Calu3 (cell line): ENCODE data around the gene WDR5. TPM values are rescaled to one million over a fixed set of nuclear protein-coding genes. Genes with fewer than 3 reads are reported as not detected.

Experiments used
- BruUV-seq: library from RNA; stranded (reverse); fragments of 400-500 nt; replicated peaks from 2 replicates; lab custom pipeline; 2021; lab: Mats Ljungman, UMichigan
- CTCF ChIA-PET: fragments of 300-600 bp; sonication (Branson Sonifier 250); formaldehyde crosslinking; loops from one replicate; lab custom pipeline; 2022; ENCODE audit warnings: antibody characterized with exemption; lab: Charles Lee
- DNase-seq: peaks from one replicate; pipeline ENCODE4 v3.0.0; 2022
- H3K27ac Mint-ChIP-seq: one replicate; pipeline ENCODE4 v1.8.0; 2022; ENCODE audit warnings: mixed read lengths; ENCODE audit not compliant: unreplicated experiment
- H3K27me3 Mint-ChIP-seq: one replicate; pipeline ENCODE4 v1.8.0; 2022; ENCODE audit warnings: mixed read lengths; ENCODE audit not compliant: unreplicated experiment
- H3K36me3 Mint-ChIP-seq: one replicate; pipeline ENCODE4 v1.8.0; 2022; ENCODE audit warnings: mild to moderate bottlenecking, moderate library complexity, mixed read lengths; ENCODE audit not compliant: insufficient read depth, unreplicated experiment
- H3K4me1 Mint-ChIP-seq: one replicate; pipeline ENCODE4 v1.8.0; 2022; ENCODE audit warnings: mild to moderate bottlenecking, low read depth, mixed read lengths; ENCODE audit not compliant: unreplicated experiment
- H3K4me3 Mint-ChIP-seq: one replicate; pipeline ENCODE4 v1.8.0; 2022; ENCODE audit warnings: mild to moderate bottlenecking, low read depth, moderate library complexity, mixed read lengths; ENCODE audit not compliant: unreplicated experiment
- H3K9me3 Mint-ChIP-seq: one replicate; pipeline ENCODE4 v1.8.0; 2022; ENCODE audit warnings: low read depth, mixed read lengths; ENCODE audit not compliant: unreplicated experiment
- intact Hi-C: fragments of 100-400 bp; cut with micrococcal nuclease; formaldehyde crosslinking; loops from one replicate; pipeline ENCODE4 v1.10.0; 2022; ENCODE audit not compliant: unreplicated experiment
- total RNA-seq: library from RNA; stranded (reverse); gene quantifications from 2 replicates; pipeline ENCODE4 v1.2.3, GENCODE V29; 2022
- TF ChIP-seq, protein P1 (sequence below): fragments of 200-600 bp; IDR thresholded peaks from one replicate; pipeline ENCODE4 v1.8.0; 2022; ENCODE audit warnings: antibody characterized with exemption; ENCODE audit not compliant: unreplicated experiment

WDR5 gene
- total RNA-seq, 1 experiment from 2014 or later, result 27.5 TPM

DNA sequence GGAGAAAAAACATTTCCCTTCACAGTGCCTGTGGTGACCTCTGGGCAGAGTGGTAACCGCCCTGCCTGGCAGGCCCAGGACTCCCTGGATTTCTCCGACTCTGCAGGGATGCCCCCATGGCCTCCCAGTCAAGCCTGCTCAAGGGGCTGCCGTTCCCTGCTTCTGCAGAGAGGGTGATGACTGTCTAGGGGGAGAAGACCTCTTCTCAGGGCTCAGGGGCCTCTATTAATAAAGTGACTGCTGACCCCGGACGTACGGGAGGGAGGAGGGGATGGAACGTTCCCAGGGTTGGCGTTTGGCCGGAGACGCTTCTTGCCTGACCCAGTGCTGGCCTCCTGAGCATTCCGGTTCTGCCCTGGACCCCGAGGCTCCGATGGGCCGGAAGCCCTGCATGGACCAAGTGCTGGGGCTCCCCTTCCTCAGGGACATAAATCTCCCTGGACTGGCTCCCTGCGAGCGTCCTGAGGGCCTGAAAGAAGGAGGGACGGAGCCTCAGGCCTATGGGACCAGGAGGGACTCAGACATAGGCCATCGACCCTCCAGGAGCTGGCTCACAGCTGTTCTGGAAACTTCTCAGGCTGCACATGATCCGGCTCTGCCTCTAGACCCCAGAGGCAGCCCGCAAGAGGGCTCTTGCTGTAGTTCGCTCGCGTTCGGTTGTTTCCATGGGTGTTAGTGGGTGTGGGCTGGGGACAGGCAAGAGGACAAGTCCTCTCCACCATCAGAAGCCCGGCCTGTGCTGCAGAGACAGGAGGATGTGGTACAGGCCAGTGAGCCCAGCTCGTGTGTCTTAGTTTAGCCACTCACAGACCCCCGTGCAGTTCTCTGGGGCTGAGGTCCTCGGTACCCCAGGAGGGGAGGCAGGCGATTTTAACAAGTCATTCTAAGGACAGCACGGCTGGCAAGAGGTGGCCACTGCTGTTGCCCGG is 36.6 kb downstream of the WDR5 start:
- Mint-ChIP-seq H3K4me3 (no peak overlapping the region), H3K4me1 (no peaks in the 10 kb centered on the region), H3K36me3 (no peaks in the 10 kb centered on the region), H3K27me3 (peaks cover 42% of the 10 kb centered on the region), H3K27ac (no peak overlapping the region), H3K9me3 (no peaks in the 10 kb centered on the region)
- BruUV-seq, result no TSS peak
- TF ChIP-seq, protein P1, sequence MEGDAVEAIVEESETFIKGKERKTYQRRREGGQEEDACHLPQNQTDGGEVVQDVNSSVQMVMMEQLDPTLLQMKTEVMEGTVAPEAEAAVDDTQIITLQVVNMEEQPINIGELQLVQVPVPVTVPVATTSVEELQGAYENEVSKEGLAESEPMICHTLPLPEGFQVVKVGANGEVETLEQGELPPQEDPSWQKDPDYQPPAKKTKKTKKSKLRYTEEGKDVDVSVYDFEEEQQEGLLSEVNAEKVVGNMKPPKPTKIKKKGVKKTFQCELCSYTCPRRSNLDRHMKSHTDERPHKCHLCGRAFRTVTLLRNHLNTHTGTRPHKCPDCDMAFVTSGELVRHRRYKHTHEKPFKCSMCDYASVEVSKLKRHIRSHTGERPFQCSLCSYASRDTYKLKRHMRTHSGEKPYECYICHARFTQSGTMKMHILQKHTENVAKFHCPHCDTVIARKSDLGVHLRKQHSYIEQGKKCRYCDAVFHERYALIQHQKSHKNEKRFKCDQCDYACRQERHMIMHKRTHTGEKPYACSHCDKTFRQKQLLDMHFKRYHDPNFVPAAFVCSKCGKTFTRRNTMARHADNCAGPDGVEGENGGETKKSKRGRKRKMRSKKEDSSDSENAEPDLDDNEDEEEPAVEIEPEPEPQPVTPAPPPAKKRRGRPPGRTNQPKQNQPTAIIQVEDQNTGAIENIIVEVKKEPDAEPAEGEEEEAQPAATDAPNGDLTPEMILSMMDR, result no peak
- intact Hi-C loops, result no loop called here
- DNase-seq, result no peak
- CTCF ChIA-PET, result interaction anchor here (0.6 kb wide), 2 partner anchors 153 to 437 kb away, joined by 3 read pairs; no protein-coding TSS in a partner anchor

DNA sequence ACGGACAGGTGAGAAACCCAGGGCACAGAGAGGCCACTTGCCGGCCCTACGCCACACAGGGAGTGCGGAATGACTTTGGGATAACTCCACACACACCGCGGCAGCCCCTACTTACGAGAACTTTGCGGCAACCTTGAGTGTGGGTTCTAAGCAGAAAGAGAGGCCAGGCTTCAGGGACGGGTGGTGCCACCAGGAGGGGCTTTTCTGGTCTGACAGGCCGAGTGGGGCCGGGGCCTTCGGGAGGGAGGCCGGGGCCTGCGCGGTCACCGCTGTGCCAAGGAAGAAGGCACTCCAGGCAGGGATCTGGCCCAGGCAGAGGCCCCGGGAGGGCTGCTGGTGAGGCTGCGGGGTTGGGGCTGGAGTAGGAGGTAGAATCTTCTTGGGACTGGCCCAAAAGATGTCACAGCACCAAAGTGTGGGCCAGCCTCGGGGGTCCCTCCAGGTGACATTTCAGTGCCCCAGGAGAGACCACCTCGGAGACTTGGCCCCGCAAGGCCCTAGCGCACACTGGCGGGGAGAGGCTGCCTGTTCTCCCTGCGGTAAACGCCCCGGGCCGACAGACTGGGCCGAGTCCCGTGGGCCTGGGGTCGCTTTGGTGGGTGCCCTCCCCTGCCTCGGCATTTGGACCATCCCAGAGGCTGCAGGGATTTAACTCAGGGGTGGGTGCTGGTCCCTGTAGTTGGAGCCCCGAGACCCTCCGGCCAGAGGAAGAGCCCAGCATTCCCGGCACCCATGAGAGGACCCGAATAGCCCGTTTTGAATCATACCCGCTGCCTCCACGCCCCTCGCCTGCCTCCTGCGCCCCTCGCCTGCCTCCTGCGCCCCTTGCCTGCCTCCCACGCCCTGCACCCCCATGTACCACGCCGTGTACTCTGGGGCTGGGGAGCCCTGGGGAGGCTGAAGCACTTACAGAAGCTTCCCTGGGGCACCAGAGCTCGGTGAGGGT is 37.5 kb downstream of the WDR5 start:
- peaks cover 51% of the 10 kb centered on the region for H3K27me3 Mint-ChIP-seq
- CTCF ChIA-PET, result no interaction called here
- H3K27ac Mint-ChIP-seq, result no peak overlapping the region
- TF ChIP-seq, protein P1, result no peak
- BruUV-seq, result no TSS peak
- H3K4me3 Mint-ChIP-seq, result no peak overlapping the region
- no peak for DNase-seq
- intact Hi-C loops, result no loop called here
- no peaks in the 10 kb centered on the region for H3K4me1 Mint-ChIP-seq
- no peaks in the 10 kb centered on the region for H3K36me3 Mint-ChIP-seq
- H3K9me3 Mint-ChIP-seq, result no peaks in the 10 kb centered on the region

DNA sequence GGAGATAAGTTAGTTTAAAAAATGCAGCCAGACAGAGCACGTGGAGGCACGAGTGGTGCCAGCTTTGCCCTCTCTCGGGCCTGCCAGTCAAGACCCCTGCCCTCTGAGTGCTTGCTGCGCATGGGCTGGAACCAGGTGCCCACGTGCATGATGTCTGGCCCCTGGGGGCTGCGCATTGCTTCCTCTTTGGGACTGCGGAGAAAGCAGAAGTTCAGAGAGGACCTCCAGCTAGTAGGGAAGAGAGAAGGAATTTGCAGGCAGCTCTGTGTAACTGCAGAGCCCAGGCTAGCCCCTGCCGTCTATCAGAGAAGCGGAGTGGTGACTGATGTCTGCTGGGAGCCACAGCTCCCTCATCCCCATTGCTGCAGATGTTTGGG is 38.2 kb downstream of the WDR5 start:
- DNase-seq, result no peak
- H3K27me3 Mint-ChIP-seq, result peaks cover 58% of the 10 kb centered on the region
- intact Hi-C loops, result no loop called here
- H3K9me3 Mint-ChIP-seq, result no peaks in the 10 kb centered on the region
- H3K4me3 Mint-ChIP-seq, result no peak overlapping the region
- H3K4me1 Mint-ChIP-seq, result no peaks in the 10 kb centered on the region
- BruUV-seq, result no TSS peak
- H3K27ac Mint-ChIP-seq, result no peak overlapping the region
- TF ChIP-seq, protein P1, result no peak
- H3K36me3 Mint-ChIP-seq, result no peaks in the 10 kb centered on the region
- CTCF ChIA-PET, result no interaction called here

DNA sequence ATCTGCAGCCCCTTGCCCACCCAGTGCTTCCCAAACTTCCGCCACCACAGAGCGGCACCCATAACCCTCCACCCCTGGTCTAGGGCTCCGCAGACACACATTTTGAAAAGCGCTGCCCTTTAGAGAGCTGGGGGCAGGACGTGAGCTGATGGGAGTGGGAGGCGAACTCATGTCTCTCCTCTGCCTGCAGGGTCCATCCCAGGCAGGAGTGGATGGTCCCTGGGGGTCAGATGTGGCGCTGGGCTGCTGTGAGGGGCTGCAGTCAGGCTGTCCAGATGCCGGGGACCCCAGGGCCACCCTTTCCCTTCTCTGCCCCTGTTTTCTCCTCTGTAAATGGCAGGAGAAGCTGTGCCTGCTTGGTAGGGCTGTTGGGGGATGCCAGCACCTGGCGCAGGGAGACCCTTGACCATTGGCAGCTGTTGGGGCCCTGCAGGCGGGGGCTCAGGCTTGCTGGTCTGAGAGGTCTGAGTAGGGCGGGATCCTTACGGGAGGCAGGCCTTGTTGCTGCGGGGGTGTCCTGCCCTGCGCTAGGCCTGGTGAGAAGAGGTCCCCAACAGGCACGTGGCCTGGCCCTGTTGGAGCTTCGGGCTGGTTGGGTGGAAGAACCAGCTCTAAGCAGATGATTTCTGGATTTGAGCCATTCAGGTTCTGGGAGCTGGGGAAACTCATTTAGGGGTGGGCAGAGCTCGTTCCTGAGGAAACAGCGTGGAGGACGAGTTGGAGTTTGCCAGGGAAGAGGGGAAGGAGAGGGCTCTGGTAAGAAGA is 38.8 kb downstream of the WDR5 start:
- intact Hi-C loops, result no loop called here
- TF ChIP-seq, protein P1, result no peak
- BruUV-seq, result no TSS peak
- DNase-seq, result no peak
- Mint-ChIP-seq H3K27me3 (peaks cover 64% of the 10 kb centered on the region), H3K4me3 (no peak overlapping the region), H3K36me3 (no peaks in the 10 kb centered on the region), H3K27ac (no peak overlapping the region), H3K4me1 (no peaks in the 10 kb centered on the region), H3K9me3 (no peaks in the 10 kb centered on the region)
- CTCF ChIA-PET, result interaction anchor here (0.8 to 1.2 kb wide), 3 partner anchors 12 to 269 kb away, joined by 3 to 5 read pairs (median 4); no protein-coding TSS in a partner anchor
